Stimulated activated naive CD8-positive, alpha-beta T cell treated with anti-CD3 and anti-CD28 coated beads, Interleukin-15, Interleukin-2, amounts not matched to agents 100 U/mL and 50 U/mL, for 24 hours (primary cell): ENCODE results near the gene C9orf43.

Source experiments
- ATAC-seq: fragments of 150-1000 bp; cut with Tn5 transposase; one replicate; pipeline ENCODE4 v1.10.0; 2021
- DNase-seq: peaks from one replicate; pipeline ENCODE4 v3.0.0; 2021

Gene C9orf43

GRCh38 chr9:113467183-113467582 lies 56.6 kb downstream of the C9orf43 start:
- no peak for ATAC-seq
- DNase-seq: no peak

DNA sequence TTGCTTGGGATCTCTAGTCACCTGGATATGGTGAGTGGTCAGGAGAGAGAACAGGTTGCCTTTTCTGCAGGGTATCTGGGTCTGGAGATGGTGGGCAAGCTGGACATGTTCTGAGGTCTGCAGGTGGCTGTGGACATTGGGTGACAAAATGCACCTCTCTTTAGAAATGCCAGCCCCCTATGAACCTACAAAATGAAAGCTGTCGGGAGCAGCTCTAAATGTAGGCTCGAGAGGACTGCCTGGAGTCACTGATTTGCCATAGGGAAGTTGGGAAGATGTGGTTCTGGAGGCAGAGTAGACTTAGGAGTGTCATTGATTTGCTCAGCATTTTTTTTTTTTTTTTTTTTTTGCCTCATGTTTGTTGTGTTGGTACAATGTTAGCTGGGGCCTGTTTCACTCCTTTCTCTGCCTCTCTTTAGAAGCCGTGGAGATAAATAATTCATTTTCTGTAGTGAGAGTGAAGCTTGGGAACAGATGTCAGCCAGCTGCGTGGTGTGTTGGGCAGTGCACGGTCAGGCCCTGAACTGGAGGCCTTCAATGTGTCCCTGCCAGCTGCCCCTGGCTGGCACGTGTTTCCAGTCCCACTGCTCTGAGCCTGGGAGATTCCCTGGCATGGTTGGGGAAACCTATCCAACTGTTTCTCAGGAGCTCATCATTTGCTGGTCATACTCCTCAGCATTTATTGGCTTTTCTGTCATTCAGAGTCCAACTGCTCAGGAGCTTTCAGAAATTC lies 58.3 kb downstream of the C9orf43 start:
- no peak for DNase-seq
- ATAC-seq: no peak

DNA sequence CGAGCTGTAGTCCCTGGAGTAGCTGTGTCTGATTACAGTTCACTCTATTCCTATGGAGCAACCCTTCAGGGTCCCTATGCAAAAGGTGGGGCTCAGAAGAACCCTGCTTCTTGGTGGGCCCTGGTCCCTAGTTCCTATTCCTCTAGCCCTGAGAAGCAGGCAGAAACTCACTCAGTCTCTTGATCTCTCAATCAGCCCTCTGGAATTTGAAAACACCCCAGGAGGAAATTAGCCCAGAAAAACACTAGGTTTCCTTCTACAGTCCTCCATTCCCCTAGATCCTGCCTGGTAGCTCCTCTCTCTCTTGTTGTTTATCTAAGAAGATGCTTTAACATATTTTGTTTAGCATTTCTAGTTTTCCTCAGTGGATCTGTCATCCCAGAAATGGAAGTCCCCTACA lies 60.6 kb downstream of the C9orf43 start:
- ATAC-seq (no peak), DNase-seq (no peak)

GRCh38 chr9:113471566-113471965 lies 61.0 kb downstream of the C9orf43 start:
- no peak for ATAC-seq
- DNase-seq: no peak

DNA sequence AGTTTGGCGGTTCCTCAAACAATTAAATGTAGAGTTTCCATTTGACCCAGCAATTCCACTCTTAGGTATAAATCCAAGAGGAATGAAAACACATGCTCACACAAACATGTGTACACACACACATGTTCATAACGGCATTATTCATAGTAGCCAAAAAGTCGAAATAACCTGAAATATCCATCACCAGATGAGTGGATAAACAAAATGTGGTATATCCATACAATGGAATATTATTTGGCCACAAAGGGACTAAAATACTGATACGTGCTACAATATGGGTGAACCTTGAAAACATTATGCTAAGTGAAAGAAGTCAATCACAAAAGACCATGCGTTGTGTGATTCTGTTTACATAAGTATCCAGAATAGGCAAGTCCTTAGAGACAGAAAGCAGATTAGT lies 61.7 kb downstream of the C9orf43 start:
- DNase-seq: no peak
- no peak for ATAC-seq

- DNase-seq (no peak), ATAC-seq (no peak)
Measured at GRCh38 chr9:113474360-113475028, 63.9 kb downstream of the C9orf43 start.

- no peak for ATAC-seq
- DNase-seq: no peak
Measured at GRCh38 chr9:113475031-113475430, 64.5 kb downstream of the C9orf43 start.

GRCh38 chr9:113475992-113476391 lies 65.4 kb downstream of the C9orf43 start:
- DNase-seq (no peak), ATAC-seq (no peak)

- ATAC-seq: no peak
- DNase-seq: no peak
Measured at GRCh38 chr9:113476511-113476916, 66.0 kb downstream of the C9orf43 start.

GRCh38 chr9:113477058-113477457 lies 66.5 kb downstream of the C9orf43 start:
- ATAC-seq (no peak), DNase-seq (no peak)

- ATAC-seq (no peak), DNase-seq (no peak)
Measured at GRCh38 chr9:113477661-113478060, 67.1 kb downstream of the C9orf43 start.

DNA sequence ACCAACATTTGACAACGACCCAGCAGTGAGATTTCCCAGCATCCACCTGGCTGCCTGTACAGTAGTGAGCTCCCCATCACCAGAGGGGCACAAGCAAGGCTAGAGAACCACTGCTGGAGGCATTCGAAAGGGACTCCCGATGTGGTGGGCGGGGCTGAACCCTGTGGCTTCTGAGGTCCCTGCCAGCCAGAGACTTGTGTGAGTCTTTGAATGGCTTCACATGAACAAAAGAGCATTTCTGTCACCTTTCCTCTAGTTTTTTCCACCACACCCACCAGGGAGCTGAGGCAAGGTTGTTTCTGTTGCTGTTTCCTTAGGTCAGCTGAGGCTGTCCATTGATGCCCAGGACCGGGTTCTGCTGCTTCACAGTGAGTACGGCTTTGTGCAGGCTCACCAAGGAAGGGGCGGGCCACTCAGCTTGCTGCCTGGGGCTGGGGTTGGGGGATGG lies 68.7 kb downstream of the C9orf43 start:
- ATAC-seq: peak; percentile 71
- peak; percentile 72 for DNase-seq
